PC-9 (cell line): ENCODE data around the gene MRPL53. TPM values are rescaled to one million over a fixed set of nuclear protein-coding genes. Genes with fewer than 3 reads are reported as not detected.
A peak's percentile ranks its signal among the peaks of the same experiment; 100 is the strongest.

ENCODE experiments used
- BruUV-seq: library from RNA; stranded (reverse); fragments of 400-500 nt; replicated peaks from 2 replicates; lab custom pipeline; 2021; lab: Mats Ljungman, UMichigan
- CTCF ChIA-PET: fragments of 300-600 bp; sonication (Branson Sonifier 250); formaldehyde crosslinking; loops from one replicate; lab custom pipeline; 2022; ENCODE audit warnings: antibody characterized with exemption; lab: Charles Lee
- POLR2A ChIA-PET: fragments of 300-600 bp; sonication (Branson Sonifier 250); formaldehyde crosslinking; loops from one replicate; lab custom pipeline; 2022; ENCODE audit warnings: antibody characterized with exemption; ENCODE audit not compliant: unreplicated experiment; lab: Charles Lee
- DNase-seq, 2 experiments: peaks; one replicate each; pipeline versions ENCODE4 v3.0.0 to v3.0.0-alpha.2; 2015 to 2022; ENCODE audit warnings: mixed read lengths in 1 of 2
- H2AFZ ChIP-seq: fragments of 200-600 bp; sonication (generic); 2 replicates; pipeline ENCODE4 v1.8.1; 2017; ENCODE audit warnings: antibody characterized with exemption
- H3F3A ChIP-seq: fragments of 200-600 bp; sonication (generic); 2 replicates; pipeline ENCODE4 v1.8.1; 2017; ENCODE audit warnings: antibody characterized with exemption, mild to moderate bottlenecking, low read depth; ENCODE audit not compliant: insufficient read depth
- H3K27ac ChIP-seq: fragments of 200-600 bp; sonication (generic); 2 replicates; pipeline ENCODE4 v1.6.1; 2016; ENCODE audit warnings: mixed run types
- H3K27me3 ChIP-seq: fragments of 200-600 bp; sonication (generic); 2 replicates; pipeline ENCODE4 v1.6.1; 2016; ENCODE audit warnings: low read depth, mixed run types; ENCODE audit not compliant: insufficient read depth
- H3K36me3 ChIP-seq: fragments of 200-600 bp; sonication (generic); 2 replicates; pipeline ENCODE4 v1.6.1; 2016; ENCODE audit warnings: low read depth, mixed run types
- H3K4me1 ChIP-seq: fragments of 200-600 bp; sonication (generic); replicated peaks from 2 replicates; pipeline ENCODE4 v1.6.1; 2016; ENCODE audit warnings: mixed run types; ENCODE audit not compliant: insufficient read depth
- H3K4me2 ChIP-seq: fragments of 200-600 bp; sonication (generic); 2 replicates; pipeline ENCODE4 v1.6.1; 2017; ENCODE audit warnings: mixed run types
- H3K4me3 ChIP-seq: fragments of 200-600 bp; sonication (generic); 2 replicates; pipeline ENCODE4 v1.6.1; 2016; ENCODE audit warnings: mixed run types
- H3K79me2 ChIP-seq: fragments of 200-600 bp; sonication (generic); 2 replicates; pipeline ENCODE4 v1.6.1; 2017; ENCODE audit warnings: low read depth, mixed run types
- H3K9me2 ChIP-seq: fragments of 200-600 bp; sonication (generic); 2 replicates; pipeline ENCODE4 v1.8.1; 2017; ENCODE audit warnings: mild to moderate bottlenecking; ENCODE audit not compliant: insufficient read depth
- H3K9me3 ChIP-seq: fragments of 200-600 bp; sonication (generic); 2 replicates; pipeline ENCODE4 v1.8.1; 2016; ENCODE audit warnings: low read depth; ENCODE audit not compliant: insufficient read depth
- H4K20me1 ChIP-seq: fragments of 200-600 bp; sonication (generic); 2 replicates; pipeline ENCODE4 v1.8.1; 2017; ENCODE audit not compliant: insufficient read depth
- EZH2 ChIP-seq: fragments of 200-600 bp; sonication (generic); IDR thresholded peaks from 2 replicates; pipeline ENCODE4 v1.8.0; 2017; ENCODE audit warnings: antibody characterized with exemption, low read depth
- intact Hi-C: fragments of 100-400 bp; cut with micrococcal nuclease; formaldehyde crosslinking; loops from one replicate; pipeline ENCODE4 v1.10.0; 2022; ENCODE audit not compliant: unreplicated experiment
- total RNA-seq: library from RNA; stranded (reverse); gene quantifications from 2 replicates; pipeline ENCODE4 v1.2.3, GENCODE V29; 2021
- TF ChIP-seq, protein P1 (sequence below): fragments of 200-600 bp; sonication (generic); conservative IDR thresholded peaks from 2 replicates; pipeline ENCODE4 v1.6.1; 2017; ENCODE audit warnings: mixed run types, antibody characterized with exemption, mild to moderate bottlenecking, moderate library complexity

MRPL53 gene
- total RNA-seq, 1 experiment from 2014 or later = 51.1 TPM

DNA sequence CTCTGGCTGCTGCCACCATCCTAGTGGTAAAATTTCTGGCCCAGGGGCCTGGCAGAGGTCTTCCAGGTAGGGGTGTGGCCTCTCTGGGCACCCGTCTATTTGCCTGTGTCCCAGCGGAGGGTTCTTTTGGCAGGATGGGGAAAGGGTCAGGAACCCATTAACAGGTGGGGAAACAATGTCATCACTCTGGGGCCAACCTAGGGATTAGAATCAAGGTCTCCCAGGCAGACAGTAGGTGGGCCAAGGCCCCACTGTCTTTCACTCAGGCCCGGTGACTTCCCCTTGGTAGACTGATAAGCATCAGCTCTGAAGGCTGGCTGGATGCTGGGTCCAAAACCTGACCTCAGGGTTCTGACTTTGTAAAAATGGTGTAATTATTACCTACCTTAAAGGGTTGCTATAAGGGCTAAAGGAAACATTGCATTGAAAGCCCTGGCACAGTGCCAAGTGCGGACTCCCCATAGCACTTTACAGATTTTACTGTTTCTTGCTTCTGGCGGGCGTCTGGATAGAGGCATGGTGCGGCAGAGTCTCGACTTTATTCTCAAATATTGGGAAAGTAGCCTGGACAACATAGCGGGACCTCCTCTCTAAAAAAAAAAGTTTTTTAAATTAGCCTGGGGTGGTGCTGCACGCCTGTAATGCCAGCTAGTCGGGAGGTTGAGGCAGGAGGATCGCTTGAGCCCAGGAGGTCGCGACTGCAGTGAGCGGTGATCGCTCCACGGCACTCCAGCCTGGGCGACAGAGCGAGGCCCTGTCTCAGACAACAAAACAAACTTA is 24.7 kb upstream of the MRPL53 start:
- Histone ChIP-seq H3K4me1 (peaks cover 16% of the 10 kb centered on the region), H2AFZ (peak overlapping the region; percentile 88), H4K20me1 (no peaks in the 10 kb centered on the region), H3F3A (peaks cover 16% of the 10 kb centered on the region; the same call in 1 of the 2 replicates), H3K9me2 (no peaks in the 10 kb centered on the region), H3K4me3 (peak overlapping the region; percentile 62), H3K9me3 (no peaks in the 10 kb centered on the region), H3K79me2 (peaks cover 10% of the 10 kb centered on the region; the same call in 1 of the 2 replicates), H3K4me2 (peak overlapping the region; percentile 88), H3K27me3 (no peaks in the 10 kb centered on the region), H3K27ac (peak overlapping the region; percentile 27; the same call in 1 of the 2 replicates), H3K36me3 (no peaks in the 10 kb centered on the region)
- BruUV-seq = no TSS peak
- POLR2A ChIA-PET = no interaction called here
- intact Hi-C loops = no loop called here
- DNase-seq = no peak
- no peak for TF ChIP-seq EZH2
- TF ChIP-seq, protein P1, sequence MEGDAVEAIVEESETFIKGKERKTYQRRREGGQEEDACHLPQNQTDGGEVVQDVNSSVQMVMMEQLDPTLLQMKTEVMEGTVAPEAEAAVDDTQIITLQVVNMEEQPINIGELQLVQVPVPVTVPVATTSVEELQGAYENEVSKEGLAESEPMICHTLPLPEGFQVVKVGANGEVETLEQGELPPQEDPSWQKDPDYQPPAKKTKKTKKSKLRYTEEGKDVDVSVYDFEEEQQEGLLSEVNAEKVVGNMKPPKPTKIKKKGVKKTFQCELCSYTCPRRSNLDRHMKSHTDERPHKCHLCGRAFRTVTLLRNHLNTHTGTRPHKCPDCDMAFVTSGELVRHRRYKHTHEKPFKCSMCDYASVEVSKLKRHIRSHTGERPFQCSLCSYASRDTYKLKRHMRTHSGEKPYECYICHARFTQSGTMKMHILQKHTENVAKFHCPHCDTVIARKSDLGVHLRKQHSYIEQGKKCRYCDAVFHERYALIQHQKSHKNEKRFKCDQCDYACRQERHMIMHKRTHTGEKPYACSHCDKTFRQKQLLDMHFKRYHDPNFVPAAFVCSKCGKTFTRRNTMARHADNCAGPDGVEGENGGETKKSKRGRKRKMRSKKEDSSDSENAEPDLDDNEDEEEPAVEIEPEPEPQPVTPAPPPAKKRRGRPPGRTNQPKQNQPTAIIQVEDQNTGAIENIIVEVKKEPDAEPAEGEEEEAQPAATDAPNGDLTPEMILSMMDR = no peak
- CTCF ChIA-PET = interaction anchor here (0.6 kb wide), 1 partner anchor 13 kb away, joined by 4 read pairs; no protein-coding TSS in a partner anchor

DNA sequence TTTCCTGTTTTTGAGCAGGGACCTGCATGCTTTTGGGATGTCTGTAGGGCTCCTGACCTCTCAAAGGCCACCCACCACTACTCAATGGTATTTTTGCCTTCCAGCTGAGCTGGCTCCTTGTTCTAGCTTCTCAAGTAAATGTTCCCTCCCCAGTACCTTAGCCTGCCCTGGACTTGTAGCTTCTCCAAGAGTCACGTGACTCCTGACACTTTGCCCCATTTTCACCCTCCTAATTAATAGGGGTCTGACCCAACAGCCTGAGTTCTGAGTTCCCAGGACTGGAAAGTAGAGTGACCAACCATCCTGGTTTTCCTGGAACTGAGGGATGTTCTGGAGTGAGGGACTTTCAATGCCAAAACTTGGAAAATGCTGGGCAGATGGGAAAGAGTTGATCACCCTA is 23.0 kb upstream of the MRPL53 start:
- no peaks in the 10 kb centered on the region for H3K9me2 ChIP-seq
- no peak overlapping the region for H2AFZ ChIP-seq
- H3K4me1 ChIP-seq = peaks cover 16% of the 10 kb centered on the region
- TF ChIP-seq, protein P1 = no peak
- TF ChIP-seq EZH2 = no peak
- no peaks in the 10 kb centered on the region for H3K9me3 ChIP-seq
- no peak overlapping the region for H3K27ac ChIP-seq
- no peak overlapping the region for H3K4me3 ChIP-seq
- H4K20me1 ChIP-seq = no peaks in the 10 kb centered on the region
- intact Hi-C loops = no loop called here
- no peaks in the 10 kb centered on the region for H3K27me3 ChIP-seq
- ChIA-PET POLR2A (no interaction called here), CTCF (no interaction called here)
- peaks cover 10% of the 10 kb centered on the region; the same call in 1 of the 2 replicates for H3K79me2 ChIP-seq
- peaks cover 4% of the 10 kb centered on the region; the same call in 1 of the 2 replicates for H3F3A ChIP-seq
- no peak overlapping the region for H3K4me2 ChIP-seq
- no peaks in the 10 kb centered on the region for H3K36me3 ChIP-seq
- no peak for DNase-seq
- no TSS peak for BruUV-seq

DNA sequence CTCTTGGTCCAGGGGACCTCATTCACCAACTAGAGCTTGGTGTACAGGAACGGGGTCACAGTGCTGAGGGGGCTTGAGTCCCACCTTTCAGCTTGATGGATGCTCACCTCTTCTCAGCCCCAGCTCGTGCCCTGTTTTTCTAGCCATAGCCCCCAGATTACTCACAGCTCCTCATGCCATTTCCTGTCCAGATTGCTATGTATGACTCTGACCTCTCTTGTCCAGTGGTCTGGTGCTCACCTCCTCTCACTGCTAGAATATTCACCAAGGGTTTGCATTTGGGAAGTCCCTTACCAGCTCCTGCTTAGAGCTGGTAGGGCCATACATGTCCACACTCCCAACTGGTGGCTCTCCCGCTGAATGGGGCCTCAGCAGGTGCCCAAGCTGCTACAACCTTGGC is 21.1 kb upstream of the MRPL53 start:
- Histone ChIP-seq H3K9me2 (no peaks in the 10 kb centered on the region), H3K36me3 (no peaks in the 10 kb centered on the region), H3K4me2 (no peak overlapping the region), H4K20me1 (no peaks in the 10 kb centered on the region), H3F3A (peaks cover 3% of the 10 kb centered on the region; the same call in 1 of the 2 replicates), H3K9me3 (no peaks in the 10 kb centered on the region), H3K27me3 (no peaks in the 10 kb centered on the region), H2AFZ (no peak overlapping the region), H3K4me1 (peaks cover 12% of the 10 kb centered on the region), H3K27ac (no peak overlapping the region), H3K79me2 (0 out of 2 replicates have a peak, but pooled peaks cover 6% of the 10 kb centered on the region), H3K4me3 (no peak overlapping the region)
- peak in 1 of 2 experiments; percentile 22 for DNase-seq
- intact Hi-C loops = no loop called here
- no TSS peak for BruUV-seq
- POLR2A ChIA-PET = no interaction called here
- no peak for TF ChIP-seq EZH2
- TF ChIP-seq, protein P1 = no peak
- CTCF ChIA-PET = no interaction called here
